HG03558 (cell line): ENCODE measurements around the gene CAPN2.
"Not testable (repeated sequence)": the region's sequence is repeated elsewhere in the genome, so short reads cannot be mapped to it uniquely, and the experiment has no call there.

Experiments
- ATAC-seq: cut with Tn5 transposase; IDR thresholded peaks from one replicate; pipeline ENCODE4 v1.9.1; 2021; ENCODE audit warnings: moderate number of reproducible peaks; ENCODE audit not compliant: unreplicated experiment; ENCODE audit errors: extremely low read depth

CAPN2 gene

GRCh38 chr1:223817265-223817664 is 104.9 kb downstream of the CAPN2 start:
- ATAC-seq, result not testable (repeated sequence)

- no peak for ATAC-seq
These were observed 107.6 kb downstream of the CAPN2 start for GRCh38 chr1:223819730-223820514.

- ATAC-seq, result no peak
These were observed 108.1 kb downstream of the CAPN2 start for GRCh38 chr1:223820515-223820858.

GRCh38 chr1:223820971-223821370 is 108.6 kb downstream of the CAPN2 start:
- no peak for ATAC-seq

GRCh38 chr1:223824287-223824686 is 111.9 kb downstream of the CAPN2 start:
- no peak for ATAC-seq

- no peak for ATAC-seq
These were observed 112.4 kb downstream of the CAPN2 start for GRCh38 chr1:223824712-223825111.
